Measurements from ENCODE around the gene COL1A1.

- TF ChIP-seq CTCF (CRISPR knock-in tag; IDR thresholded peaks at IDR 0.05): peak; percentile 95
- TF ChIP-seq, protein P1, sequence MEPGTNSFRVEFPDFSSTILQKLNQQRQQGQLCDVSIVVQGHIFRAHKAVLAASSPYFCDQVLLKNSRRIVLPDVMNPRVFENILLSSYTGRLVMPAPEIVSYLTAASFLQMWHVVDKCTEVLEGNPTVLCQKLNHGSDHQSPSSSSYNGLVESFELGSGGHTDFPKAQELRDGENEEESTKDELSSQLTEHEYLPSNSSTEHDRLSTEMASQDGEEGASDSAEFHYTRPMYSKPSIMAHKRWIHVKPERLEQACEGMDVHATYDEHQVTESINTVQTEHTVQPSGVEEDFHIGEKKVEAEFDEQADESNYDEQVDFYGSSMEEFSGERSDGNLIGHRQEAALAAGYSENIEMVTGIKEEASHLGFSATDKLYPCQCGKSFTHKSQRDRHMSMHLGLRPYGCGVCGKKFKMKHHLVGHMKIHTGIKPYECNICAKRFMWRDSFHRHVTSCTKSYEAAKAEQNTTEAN (CRISPR knock-in tag; conservative IDR thresholded peaks at IDR 0.05): 0 out of 2 replicates have a peak, but pooled peaks have one; percentile 43
- TF ChIP-seq HMG20B (CRISPR knock-in tag; conservative IDR thresholded peaks at IDR 0.05): no peak
- TF ChIP-seq PBX2 (CRISPR knock-in tag; IDR thresholded peaks at IDR 0.05): no peak
- TF ChIP-seq MTF1 (CRISPR knock-in tag; IDR thresholded peaks at IDR 0.05): no peak
- TF ChIP-seq, protein P2, sequence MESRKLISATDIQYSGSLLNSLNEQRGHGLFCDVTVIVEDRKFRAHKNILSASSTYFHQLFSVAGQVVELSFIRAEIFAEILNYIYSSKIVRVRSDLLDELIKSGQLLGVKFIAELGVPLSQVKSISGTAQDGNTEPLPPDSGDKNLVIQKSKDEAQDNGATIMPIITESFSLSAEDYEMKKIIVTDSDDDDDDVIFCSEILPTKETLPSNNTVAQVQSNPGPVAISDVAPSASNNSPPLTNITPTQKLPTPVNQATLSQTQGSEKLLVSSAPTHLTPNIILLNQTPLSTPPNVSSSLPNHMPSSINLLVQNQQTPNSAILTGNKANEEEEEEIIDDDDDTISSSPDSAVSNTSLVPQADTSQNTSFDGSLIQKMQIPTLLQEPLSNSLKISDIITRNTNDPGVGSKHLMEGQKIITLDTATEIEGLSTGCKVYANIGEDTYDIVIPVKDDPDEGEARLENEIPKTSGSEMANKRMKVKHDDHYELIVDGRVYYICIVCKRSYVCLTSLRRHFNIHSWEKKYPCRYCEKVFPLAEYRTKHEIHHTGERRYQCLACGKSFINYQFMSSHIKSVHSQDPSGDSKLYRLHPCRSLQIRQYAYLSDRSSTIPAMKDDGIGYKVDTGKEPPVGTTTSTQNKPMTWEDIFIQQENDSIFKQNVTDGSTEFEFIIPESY (CRISPR knock-in tag; IDR thresholded peaks at IDR 0.05): no peak
These were observed 765 bp downstream of the COL1A1 start for GRCh38 chr17:50200457-50201275.
